ENCODE data around the gene C9.
"Not testable (repeated sequence)": the region's sequence is repeated elsewhere in the genome, so short reads cannot be mapped to it uniquely, and the experiment has no call there.

The C9 gene

GRCh38 chr5:39370555-39371366 is 6.5 kb upstream of the C9 start:
- no peak for DNase-seq

GRCh38 chr5:39369123-39369815 is 5.0 kb upstream of the C9 start:
- DNase-seq, result no peak

DNA sequence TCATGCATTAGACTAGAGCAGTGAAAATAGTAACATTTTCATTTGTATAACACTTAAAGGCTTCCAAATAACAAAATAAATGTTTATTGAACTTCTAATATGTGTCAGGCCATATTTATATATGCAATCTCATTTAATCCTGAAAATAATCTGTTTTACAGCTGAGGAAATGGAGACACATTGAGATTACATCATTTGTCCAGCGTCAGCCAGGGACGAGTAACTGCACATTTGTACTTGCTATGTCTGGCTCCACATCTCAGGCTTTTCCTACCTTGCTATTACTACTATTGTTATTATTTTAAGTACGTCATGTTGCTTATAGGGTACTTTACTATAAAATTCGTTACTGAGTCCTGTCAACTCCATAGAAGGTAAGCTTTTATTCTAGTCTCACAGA is 3.8 kb upstream of the C9 start:
- no peak for DNase-seq

DNA sequence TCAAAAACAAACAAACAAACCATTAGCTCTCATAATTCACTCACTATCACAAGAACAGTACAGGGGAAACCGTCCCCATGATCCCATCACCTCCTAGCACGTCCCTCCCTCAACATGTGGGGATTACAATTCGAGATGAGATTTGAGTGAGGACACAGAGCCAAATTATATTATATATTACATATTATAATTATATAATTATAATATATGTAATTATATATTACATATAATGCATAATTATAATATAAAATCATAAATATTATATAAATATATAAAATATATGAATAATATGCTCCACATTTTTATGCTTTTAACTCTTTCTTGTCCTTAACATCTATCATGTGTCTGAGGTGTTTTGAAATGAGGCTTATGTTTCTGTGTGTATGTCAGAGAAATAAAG is 3.4 kb upstream of the C9 start:
- no peak for DNase-seq

- DNase-seq, result no peak
Measured at GRCh38 chr5:39363217-39363616, 1.1 kb downstream of the C9 start.

DNA sequence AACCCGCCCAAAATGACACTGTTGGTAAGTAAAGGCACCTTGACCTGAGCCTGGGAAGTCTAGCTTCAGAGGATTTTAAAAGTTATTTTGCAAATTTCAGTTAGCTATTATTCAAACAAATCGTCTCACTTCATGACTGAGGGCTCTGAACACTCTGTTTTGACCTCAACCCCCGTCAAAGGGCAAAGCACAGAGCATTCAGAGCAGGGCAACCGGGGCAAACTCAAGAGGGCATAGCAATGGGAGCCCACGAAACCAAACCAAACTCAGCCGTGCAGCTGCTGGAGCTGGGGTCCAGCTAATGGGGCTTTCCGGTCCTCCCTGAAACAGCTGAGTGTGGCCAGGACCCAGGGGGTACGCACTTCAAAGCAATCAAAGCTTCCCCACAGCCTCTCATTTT is 1.6 kb downstream of the C9 start:
- DNase-seq, result no peak

- no peak for DNase-seq
Measured at GRCh38 chr5:39361306-39361705, 3.0 kb downstream of the C9 start.

- DNase-seq, result no peak
Measured at GRCh38 chr5:39360471-39361111, 3.7 kb downstream of the C9 start.

DNA sequence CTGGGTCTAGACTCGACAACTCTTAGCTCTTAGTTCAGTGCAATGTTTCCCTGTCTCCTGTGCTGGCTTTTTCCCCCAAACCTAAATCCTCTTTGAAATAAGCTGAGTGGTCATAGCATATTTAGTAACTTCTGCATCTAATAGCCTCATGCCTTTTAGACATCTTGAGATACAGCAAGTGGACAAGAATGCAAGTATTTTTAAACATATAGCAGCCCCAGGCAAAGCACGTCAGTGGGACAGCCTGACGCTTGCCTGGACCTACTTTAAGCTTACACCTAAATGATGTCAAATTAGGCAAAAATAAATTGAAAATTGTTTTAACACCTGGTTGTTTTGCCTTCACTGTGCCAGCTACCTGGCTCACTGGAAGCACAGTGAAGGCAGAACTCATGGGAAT is 8.0 kb downstream of the C9 start:
- no peak for DNase-seq

DNA sequence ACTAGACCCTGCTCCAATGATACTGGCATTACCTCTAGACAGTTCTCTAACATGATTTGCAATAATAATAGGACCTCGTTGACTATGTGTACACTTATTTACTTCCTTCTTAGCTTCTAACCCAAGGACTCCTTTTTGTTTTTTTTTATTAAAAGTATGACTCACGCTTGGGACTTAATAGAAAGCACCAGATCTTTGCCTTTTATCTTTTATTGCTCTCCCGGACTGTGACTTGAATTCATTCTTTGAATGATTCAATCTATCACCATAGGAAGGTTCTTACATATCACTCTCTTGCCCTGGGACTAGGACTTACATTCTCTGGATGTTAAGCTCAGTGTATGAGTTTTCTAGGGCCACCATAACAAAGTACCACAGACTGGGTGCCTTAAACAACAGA is 9.0 kb downstream of the C9 start:
- DNase-seq, result no peak

DNA sequence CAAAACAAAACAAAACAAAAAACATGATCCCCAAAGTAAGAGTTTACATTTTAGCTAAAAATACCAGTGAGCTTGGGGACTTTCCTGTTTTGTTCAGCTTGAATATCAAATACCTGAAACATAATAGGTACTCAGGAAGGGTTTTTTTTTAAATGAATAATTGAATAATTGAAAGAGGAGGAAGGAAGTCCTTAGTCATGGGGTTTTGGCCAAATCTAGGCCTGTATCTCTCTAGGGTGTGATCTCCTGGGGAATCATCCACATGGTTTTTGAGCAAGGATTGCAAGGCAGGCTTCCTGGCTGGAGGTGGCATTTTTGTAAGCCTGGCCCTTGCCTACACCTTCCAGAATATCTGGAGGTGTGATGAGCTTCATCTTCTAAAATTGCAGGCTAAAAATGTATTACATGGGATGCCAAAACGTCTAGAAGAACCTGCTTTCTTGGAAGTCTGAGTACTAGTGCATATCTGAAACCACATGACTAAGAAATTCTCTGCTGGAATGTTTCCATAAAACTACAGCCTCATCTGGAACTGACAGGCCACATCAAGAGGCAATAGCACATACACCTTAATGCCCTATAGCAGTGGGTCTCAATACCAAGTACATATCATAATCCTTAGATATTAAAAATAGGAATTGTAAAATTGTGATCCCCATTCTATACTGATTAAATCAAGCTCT is 10.4 kb downstream of the C9 start:
- no peak for DNase-seq

- DNase-seq, result no peak
Measured at GRCh38 chr5:39352951-39353350, 11.3 kb downstream of the C9 start.

DNA sequence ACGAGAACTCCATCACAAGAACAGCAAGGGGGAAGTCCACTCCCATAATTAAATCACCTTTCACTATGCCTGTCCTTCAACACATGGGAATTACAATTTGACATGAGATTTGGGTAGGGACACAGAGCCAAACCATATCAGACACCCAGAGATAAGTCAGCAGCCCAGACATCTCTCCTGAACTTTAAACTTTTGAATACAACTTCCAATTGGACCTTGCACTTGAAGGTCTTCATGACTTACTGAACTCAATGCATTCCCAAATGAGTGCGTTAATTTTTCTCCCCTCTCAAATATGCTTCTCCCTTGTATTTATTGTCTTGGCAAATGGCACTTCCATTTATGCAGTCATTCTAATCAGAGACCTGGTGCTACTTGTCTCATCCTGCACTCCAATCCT is 12.1 kb downstream of the C9 start:
- DNase-seq, result no peak

DNA sequence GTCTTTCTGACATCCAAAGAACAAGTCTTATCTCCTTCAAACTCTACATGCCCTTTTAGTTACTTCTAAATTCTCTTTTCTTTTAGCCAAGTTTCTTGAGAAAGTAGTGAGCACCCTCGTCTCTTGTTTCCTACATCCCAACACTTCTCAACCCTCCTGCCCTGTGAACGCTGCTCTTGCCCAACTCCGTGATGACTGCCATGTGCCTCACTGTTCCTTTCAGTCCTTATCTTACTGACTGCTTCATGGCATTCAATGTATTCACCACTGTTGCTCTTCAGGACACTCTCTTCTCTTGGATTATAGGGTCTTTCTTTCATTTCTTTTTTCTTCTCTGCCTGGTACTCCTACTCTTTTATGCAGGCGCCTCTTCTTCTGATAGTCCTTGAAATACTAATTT is 14.8 kb downstream of the C9 start:
- no peak for DNase-seq

DNA sequence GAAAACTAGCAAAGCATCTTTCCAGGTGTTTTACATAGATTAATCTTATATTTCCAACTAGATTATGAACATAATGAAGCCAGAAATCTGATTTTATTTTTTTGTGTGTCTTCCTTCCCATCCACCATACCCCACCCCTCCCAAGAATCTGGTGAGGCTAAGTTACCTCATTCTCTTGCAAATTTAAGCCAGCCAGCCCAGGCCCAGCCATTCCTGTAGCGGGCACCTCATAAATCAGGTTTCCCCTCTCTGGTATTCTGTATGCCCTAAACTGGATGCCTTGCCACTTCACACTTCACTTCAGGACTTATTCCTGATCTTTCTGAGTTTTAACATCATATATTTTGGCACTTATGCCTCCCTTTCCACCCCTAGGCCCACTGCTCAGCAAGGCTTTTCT is 21.8 kb downstream of the C9 start:
- DNase-seq, result no peak

DNA sequence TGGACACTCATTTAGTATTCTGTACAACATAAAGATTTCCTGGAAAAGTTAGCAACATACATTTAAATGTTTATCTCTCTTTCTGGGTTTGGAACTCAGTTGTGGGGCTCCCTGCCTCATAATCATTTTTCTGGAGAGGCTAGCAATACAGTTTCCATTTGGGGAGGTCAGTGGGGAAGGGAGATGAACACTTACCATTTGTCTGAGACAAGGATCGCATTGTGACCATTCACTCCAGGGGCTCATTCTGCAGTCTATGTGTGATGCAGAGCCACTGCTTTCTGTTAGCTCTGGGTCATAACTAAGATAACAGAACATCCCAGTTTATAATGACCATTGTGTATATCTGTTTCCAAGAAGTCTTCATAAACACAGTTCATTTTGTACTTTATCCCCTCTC is 22.4 kb downstream of the C9 start:
- DNase-seq, result no peak

GRCh38 chr5:39340506-39340905 is 23.8 kb downstream of the C9 start:
- DNase-seq, result no peak

- DNase-seq, result no peak
Measured at GRCh38 chr5:39337252-39337915, 26.9 kb downstream of the C9 start.

GRCh38 chr5:39334296-39334695 is 30.0 kb downstream of the C9 start:
- DNase-seq, result not testable (repeated sequence)

- no peak for DNase-seq
Measured at GRCh38 chr5:39333104-39333503, 31.2 kb downstream of the C9 start.

GRCh38 chr5:39331861-39332381 is 32.4 kb downstream of the C9 start:
- no peak for DNase-seq

DNA sequence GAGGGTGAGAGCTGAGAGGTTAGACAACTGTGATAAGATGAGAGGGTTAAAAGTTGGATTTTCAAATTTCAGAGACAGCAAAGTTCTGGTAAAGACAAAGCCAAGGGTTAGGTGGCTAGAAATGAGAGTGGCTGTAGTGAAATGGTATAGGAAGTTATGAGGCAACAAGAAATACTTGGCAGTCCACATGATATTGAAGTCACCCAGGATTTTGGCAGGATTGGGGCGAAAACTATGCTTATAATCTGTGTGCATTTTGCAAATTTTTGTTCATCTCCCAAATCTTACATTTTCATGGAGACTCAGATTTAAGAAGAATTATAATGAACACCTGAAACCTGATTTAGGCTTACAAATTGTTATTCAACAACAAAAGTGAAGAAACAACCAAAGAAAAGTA is 35.6 kb downstream of the C9 start:
- no peak for DNase-seq

DNA sequence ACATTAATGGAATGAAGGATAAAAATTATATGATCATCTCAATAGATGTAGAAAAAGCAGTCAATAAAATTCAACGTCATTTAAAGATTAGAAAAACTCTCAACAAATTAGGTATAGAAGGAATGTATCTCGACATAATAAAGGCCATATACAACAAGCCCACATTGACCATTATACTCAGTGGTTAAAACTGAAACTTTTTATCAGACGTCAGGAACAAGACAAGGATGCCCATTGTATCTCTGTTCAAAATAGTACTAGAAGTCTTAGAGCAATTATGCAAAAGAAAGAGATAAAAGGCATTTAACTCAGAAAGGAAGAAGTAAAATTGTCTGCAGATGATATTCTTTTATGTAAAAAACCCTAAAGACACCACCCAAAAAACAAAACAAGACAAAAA is 40.8 kb downstream of the C9 start:
- DNase-seq, result no peak

Measured in NCI-H1930 (cell line).